ENCODE results near the gene USP7.
"Not testable (repeated sequence)": the region's sequence is repeated elsewhere in the genome, so short reads cannot be mapped to it uniquely, and the experiment has no call there.

- TF ChIP-seq CTCF, POLR2A (IDR thresholded peaks at IDR 0.05): not testable (repeated sequence)
Observed at GRCh38 chr16:8875317-8875716, 88.4 kb downstream of the USP7 start.

Data from testis (tissue), 2 donors.